Neutrophil (primary cell): ENCODE measurements around the gene CPNE9.

ENCODE experiments used
- H3K27ac ChIP-seq: fragments of 200-600 bp; sonication (generic); 2 replicates; pipeline ENCODE4 v1.5.1; 2016; ENCODE audit warnings: mild to moderate bottlenecking, moderate library complexity
- H3K27me3 ChIP-seq: fragments of 200-600 bp; sonication (generic); 2 replicates; pipeline ENCODE4 v1.6.0; 2016; ENCODE audit warnings: mild to moderate bottlenecking
- H3K36me3 ChIP-seq: fragments of 200-600 bp; sonication (generic); 2 replicates; pipeline ENCODE4 v1.5.1; 2017
- H3K4me1 ChIP-seq, 2 experiments: fragments of 200-600 bp in 1 of 2; sonication (generic) in 1 of 2; 1 replicate in 1 of 2; 2 replicates in 1 of 2; pipeline versions ENCODE4 v1.5.1 to v1.6.1; 2013 to 2016; ENCODE audit warnings: low read depth in 1 of 2, low read length in 1 of 2, mild to moderate bottlenecking in 1 of 2, moderate library complexity in 1 of 2; ENCODE audit not compliant: control insufficient read depth in 1 of 2, insufficient read depth in 1 of 2
- H3K4me3 ChIP-seq, 2 experiments: fragments of 200-600 bp in 1 of 2; sonication (generic) in 1 of 2; 1 replicate in 1 of 2; 2 replicates in 1 of 2; pipeline ENCODE4 v1.5.1; 2013 to 2016; ENCODE audit warnings: low read depth in 1 of 2, low read length in 1 of 2, mild to moderate bottlenecking in 1 of 2, moderate library complexity in 1 of 2
- H3K9me3 ChIP-seq: fragments of 200-600 bp; sonication (generic); 2 replicates; pipeline ENCODE4 v1.5.1; 2016
- TF ChIP-seq, protein P1 (sequence below): fragments of 200-600 bp; sonication (generic); IDR thresholded peaks from 2 replicates; pipeline ENCODE4 v1.5.1; 2016; ENCODE audit warnings: antibody characterized with exemption

Gene CPNE9

DNA sequence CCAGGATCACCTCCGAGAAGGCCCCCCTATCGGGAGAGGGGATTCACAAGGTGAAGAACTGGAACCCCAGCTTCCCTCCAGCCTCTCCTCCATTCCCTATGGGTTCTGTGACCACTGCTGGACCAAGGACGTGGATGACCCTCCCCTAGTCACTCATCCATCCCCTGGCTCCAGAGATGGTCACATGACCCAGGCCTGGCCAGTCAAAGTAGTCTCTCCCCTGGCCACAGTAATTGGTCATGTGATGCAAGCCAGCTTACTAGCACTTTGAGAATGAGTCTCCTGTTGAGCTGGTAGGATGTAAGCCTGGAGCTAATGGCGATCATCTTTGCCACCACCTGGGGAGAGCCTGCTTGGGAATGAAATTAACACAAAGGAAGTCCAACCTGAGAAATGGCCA is 62.2 kb downstream of the CPNE9 start:
- TF ChIP-seq, protein P1, sequence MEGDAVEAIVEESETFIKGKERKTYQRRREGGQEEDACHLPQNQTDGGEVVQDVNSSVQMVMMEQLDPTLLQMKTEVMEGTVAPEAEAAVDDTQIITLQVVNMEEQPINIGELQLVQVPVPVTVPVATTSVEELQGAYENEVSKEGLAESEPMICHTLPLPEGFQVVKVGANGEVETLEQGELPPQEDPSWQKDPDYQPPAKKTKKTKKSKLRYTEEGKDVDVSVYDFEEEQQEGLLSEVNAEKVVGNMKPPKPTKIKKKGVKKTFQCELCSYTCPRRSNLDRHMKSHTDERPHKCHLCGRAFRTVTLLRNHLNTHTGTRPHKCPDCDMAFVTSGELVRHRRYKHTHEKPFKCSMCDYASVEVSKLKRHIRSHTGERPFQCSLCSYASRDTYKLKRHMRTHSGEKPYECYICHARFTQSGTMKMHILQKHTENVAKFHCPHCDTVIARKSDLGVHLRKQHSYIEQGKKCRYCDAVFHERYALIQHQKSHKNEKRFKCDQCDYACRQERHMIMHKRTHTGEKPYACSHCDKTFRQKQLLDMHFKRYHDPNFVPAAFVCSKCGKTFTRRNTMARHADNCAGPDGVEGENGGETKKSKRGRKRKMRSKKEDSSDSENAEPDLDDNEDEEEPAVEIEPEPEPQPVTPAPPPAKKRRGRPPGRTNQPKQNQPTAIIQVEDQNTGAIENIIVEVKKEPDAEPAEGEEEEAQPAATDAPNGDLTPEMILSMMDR, result no peak
- H3K36me3 ChIP-seq, result no peaks in the 10 kb centered on the region
- peaks cover 23 to 26% of the 10 kb centered on the region in 2 experiments for H3K4me1 ChIP-seq

GRCh38 chr3:9767418-9767817 is 63.8 kb downstream of the CPNE9 start:
- Histone ChIP-seq H3K27ac (no peak overlapping the region), H3K36me3 (no peaks in the 10 kb centered on the region), H3K4me3 (no peak overlapping the region), H3K27me3 (peaks cover 14% of the 10 kb centered on the region), H3K9me3 (no peaks in the 10 kb centered on the region), H3K4me1 (peaks cover 23 to 26% of the 10 kb centered on the region in 2 experiments)
- TF ChIP-seq, protein P1, result no peak

More for the DNA sequence above, 62.2 kb downstream of the CPNE9 start:
- peaks cover 14% of the 10 kb centered on the region for H3K27me3 ChIP-seq
- H3K27ac ChIP-seq, result no peak overlapping the region
- H3K4me3 ChIP-seq, result no peak overlapping the region
- H3K9me3 ChIP-seq, result no peaks in the 10 kb centered on the region

- Histone ChIP-seq H3K27ac (no peak overlapping the region), H3K9me3 (no peaks in the 10 kb centered on the region), H3K4me3 (no peak overlapping the region), H3K27me3 (peaks cover 14% of the 10 kb centered on the region), H3K4me1 (peaks cover 23 to 26% of the 10 kb centered on the region in 2 experiments), H3K36me3 (no peaks in the 10 kb centered on the region)
- TF ChIP-seq, protein P1, result no peak
Observed at GRCh38 chr3:9768141-9768775, 64.6 kb downstream of the CPNE9 start.

DNA sequence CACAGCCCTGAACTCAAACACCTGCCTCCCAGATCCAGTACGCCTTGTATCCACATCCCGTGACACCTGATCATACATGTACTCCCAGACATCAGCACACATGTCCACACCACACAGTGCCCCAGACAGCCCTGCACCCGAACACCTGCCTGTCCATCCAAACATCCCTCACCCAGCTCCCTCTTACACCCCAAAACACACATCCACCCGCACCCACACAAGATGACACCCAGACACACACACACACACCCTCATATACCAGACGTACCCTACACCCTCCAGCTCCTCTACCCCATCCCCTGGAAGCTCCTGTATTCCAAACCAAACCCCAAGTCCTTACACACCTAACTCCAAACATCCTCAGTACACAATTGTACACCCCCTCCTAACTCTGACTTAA is 65.4 kb downstream of the CPNE9 start:
- Histone ChIP-seq H3K4me3 (peak overlapping the region in 1 of 2 experiments; percentile 51), H3K9me3 (no peaks in the 10 kb centered on the region), H3K27me3 (peaks cover 14% of the 10 kb centered on the region), H3K27ac (no peak overlapping the region), H3K4me1 (peaks cover 23 to 26% of the 10 kb centered on the region in 2 experiments), H3K36me3 (no peaks in the 10 kb centered on the region)
- TF ChIP-seq, protein P1, result no peak

- H3K27ac ChIP-seq, result peak within 1 kb of the TSS; percentile 19
- H3K4me1 ChIP-seq, result peaks cover 23 to 26% of the 10 kb centered on the region in 2 experiments
- peaks cover 14% of the 10 kb centered on the region for H3K27me3 ChIP-seq
- H3K9me3 ChIP-seq, result no peaks in the 10 kb centered on the region
- TF ChIP-seq, protein P1, result no peak
- H3K4me3 ChIP-seq, result peak within 1 kb of the TSS; percentile 50 to 51
- H3K36me3 ChIP-seq, result no peaks in the 10 kb centered on the region
Observed at GRCh38 chr3:9769426-9770275, 66.0 kb downstream of the CPNE9 start, which contains the start of gene CAMK1. Gene CAMK1, minus strand, starts transcription at chr3:9769947. Its CDS starts 2,198 bp downstream, at chr3:9767749.
